ENCODE results near the gene ACTL6B.
A peak's percentile ranks its signal among the peaks of the same experiment; 100 is the strongest.
"Not testable (repeated sequence)": the region's sequence is repeated elsewhere in the genome, so short reads cannot be mapped to it uniquely, and the experiment has no call there.

ACTL6B gene

GRCh38 chr7:100673302-100673941 is 17.2 kb upstream of the ACTL6B start, which contains the start of gene GNB2:
Gene GNB2, plus strand, starts transcription at chr7:100673740. Its CDS starts 2,526 bp downstream, at chr7:100676266.
- CTCF ChIA-PET = interaction anchor here (0.5 to 2.2 kb wide), 4 partner anchors 10 to 41 kb away, joined by 3 to 8 read pairs (median 3); no protein-coding TSS in a partner anchor
- peak; percentile 96 for DNase-seq (ENCODE audit: low read depth, low spot score)
- H3K4me3 ChIP-seq (ENCODE audit: low read depth, low read length) = peak within 1 kb of the TSS; percentile 81
- TF ChIP-seq CTCF (IDR thresholded peaks at IDR 0.05; ENCODE audit: insufficient read depth, low read length, missing control alignments) = no peak
- POLR2A ChIA-PET = interaction anchor here (0.6 to 1.0 kb wide), 9 partner anchors 9 to 89 kb away, joined by 3 to 5 read pairs (median 4); partner anchors contain the start of genes FBXO24, LRCH4, MOSPD3 and PCOLCE

- TF ChIP-seq CTCF (IDR thresholded peaks at IDR 0.05; ENCODE audit: insufficient read depth, low read length, missing control alignments) = no peak
- POLR2A ChIA-PET = no interaction called here
- CTCF ChIA-PET = interaction anchor here (1.3 to 2.2 kb wide), 2 partner anchors 21 to 23 kb away, joined by 3 to 8 read pairs; no protein-coding TSS in a partner anchor
- DNase-seq (ENCODE audit: low read depth, low spot score) = no peak
- no peak overlapping the region for H3K4me3 ChIP-seq (ENCODE audit: low read depth, low read length)
Observed at GRCh38 chr7:100671353-100672327, 15.4 kb upstream of the ACTL6B start.

- POLR2A ChIA-PET = no interaction called here
- no peak overlapping the region for H3K4me3 ChIP-seq (ENCODE audit: low read depth, low read length)
- TF ChIP-seq CTCF (IDR thresholded peaks at IDR 0.05; ENCODE audit: insufficient read depth, low read length, missing control alignments) = no peak
- DNase-seq (ENCODE audit: low read depth, low spot score) = no peak
- CTCF ChIA-PET = interaction anchor here (0.6 to 1.1 kb wide), 2 partner anchors 21 to 190 kb away, joined by 3 to 6 read pairs; no protein-coding TSS in a partner anchor
Observed at GRCh38 chr7:100670074-100670473, 13.8 kb upstream of the ACTL6B start.

- H3K4me3 ChIP-seq (ENCODE audit: low read depth, low read length); CTCF ChIA-PET; POLR2A ChIA-PET: not testable (repeated sequence)
Observed at GRCh38 chr7:100669106-100669505, 12.9 kb upstream of the ACTL6B start.

GRCh38 chr7:100668069-100668449 is 11.8 kb upstream of the ACTL6B start:
- TF ChIP-seq CTCF (IDR thresholded peaks at IDR 0.05; ENCODE audit: insufficient read depth, low read length, missing control alignments) = no peak

More at GRCh38 chr7:100669106-100669505, 12.9 kb upstream of the ACTL6B start:
- not testable (repeated sequence) for DNase-seq (ENCODE audit: low read depth, low spot score)

GRCh38 chr7:100667331-100668068 is 11.3 kb upstream of the ACTL6B start:
- ChIA-PET POLR2A (no interaction called here), CTCF (interaction anchor here (1.0 to 1.5 kb wide), 3 partner anchors 14 to 38 kb away, joined by 3 to 5 read pairs (median 3); partner anchors contain the start of gene POP7)
- no peak for TF ChIP-seq CTCF (IDR thresholded peaks at IDR 0.05; ENCODE audit: insufficient read depth, low read length, missing control alignments)
- no peak for DNase-seq (ENCODE audit: low read depth, low spot score)
- H3K4me3 ChIP-seq (ENCODE audit: low read depth, low read length) = no peak overlapping the region

More at GRCh38 chr7:100668069-100668449, 11.8 kb upstream of the ACTL6B start:
- CTCF ChIA-PET = interaction anchor here (1.2 to 1.5 kb wide), 2 partner anchors 14 to 23 kb away, joined by 3 to 5 read pairs; no protein-coding TSS in a partner anchor
- H3K4me3 ChIP-seq (ENCODE audit: low read depth, low read length) = no peak overlapping the region
- DNase-seq (ENCODE audit: low read depth, low spot score) = no peak
- POLR2A ChIA-PET = no interaction called here
